ENCODE data around the gene SRGAP3. TPM values are rescaled to one million over a fixed set of nuclear protein-coding genes. Genes with fewer than 3 reads are reported as not detected.
A peak's percentile ranks its signal among the peaks of the same experiment; 100 is the strongest.

Gene SRGAP3
- total and polyA plus RNA-seq, 2 donors (not counting 1 experiment from before 2014, with no cell fraction given), result 0.92 to 12.4 TPM

DNA sequence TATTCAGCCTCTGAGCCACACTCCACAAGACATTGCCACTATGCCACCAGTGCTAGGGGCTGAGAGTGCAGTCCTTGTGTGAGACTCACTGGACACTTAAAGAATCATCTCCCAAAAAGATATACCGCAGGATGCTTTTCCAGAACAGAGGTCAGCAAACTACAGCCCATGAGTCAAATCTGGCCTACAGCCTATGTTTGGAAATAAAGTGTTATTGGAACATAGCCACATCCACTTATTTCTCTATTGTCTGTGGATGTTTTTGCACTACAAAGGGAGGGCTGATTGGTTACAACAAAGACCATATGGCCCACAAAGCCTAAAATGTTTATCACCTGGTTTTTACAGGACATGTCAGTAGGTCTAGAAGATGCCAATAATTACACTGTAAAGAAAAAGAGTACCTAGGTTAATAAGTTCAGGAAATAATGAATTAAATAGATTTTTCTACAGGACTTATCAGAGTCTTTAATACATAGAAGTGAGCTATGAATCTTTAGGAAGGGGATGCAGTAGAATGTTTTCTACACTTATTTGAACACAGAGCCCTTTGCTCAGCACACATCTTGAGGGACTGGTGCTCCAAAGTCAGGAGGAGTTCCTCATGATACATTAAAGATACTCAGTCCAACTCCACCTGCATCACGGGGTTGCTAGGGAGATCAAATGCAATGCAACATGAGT, 26.3 kb downstream of the SRGAP3 start:
- no peak overlapping the region for H3K4me3 ChIP-seq (replicated peaks in 1 of 4; ENCODE audit: control extremely low read depth in 1 of 4, insufficient read depth in 1 of 4, low read depth in 3 of 4, low read length in 4 of 4)
- H3K9me3 ChIP-seq (ENCODE audit: control insufficient read depth, insufficient read depth, low read depth, low read length), result no peaks in the 10 kb centered on the region
- no peak overlapping the region for H3K9ac ChIP-seq (ENCODE audit: insufficient read depth, low read length)
- H3K27ac ChIP-seq (ENCODE audit: insufficient read depth, low read length), result no peak overlapping the region
- H3K4me1 ChIP-seq (ENCODE audit: control insufficient read depth, extremely low read depth, insufficient read depth, low read length), result no peaks in the 10 kb centered on the region
- H4K20me1 ChIP-seq (ENCODE audit: control insufficient read depth, extremely low read depth, insufficient read depth, low read length), result no peaks in the 10 kb centered on the region
- DNase-seq (ENCODE audit: low read depth in 2 of 2), result peak; percentile 11 to 18
- TF ChIP-seq, protein P1, sequence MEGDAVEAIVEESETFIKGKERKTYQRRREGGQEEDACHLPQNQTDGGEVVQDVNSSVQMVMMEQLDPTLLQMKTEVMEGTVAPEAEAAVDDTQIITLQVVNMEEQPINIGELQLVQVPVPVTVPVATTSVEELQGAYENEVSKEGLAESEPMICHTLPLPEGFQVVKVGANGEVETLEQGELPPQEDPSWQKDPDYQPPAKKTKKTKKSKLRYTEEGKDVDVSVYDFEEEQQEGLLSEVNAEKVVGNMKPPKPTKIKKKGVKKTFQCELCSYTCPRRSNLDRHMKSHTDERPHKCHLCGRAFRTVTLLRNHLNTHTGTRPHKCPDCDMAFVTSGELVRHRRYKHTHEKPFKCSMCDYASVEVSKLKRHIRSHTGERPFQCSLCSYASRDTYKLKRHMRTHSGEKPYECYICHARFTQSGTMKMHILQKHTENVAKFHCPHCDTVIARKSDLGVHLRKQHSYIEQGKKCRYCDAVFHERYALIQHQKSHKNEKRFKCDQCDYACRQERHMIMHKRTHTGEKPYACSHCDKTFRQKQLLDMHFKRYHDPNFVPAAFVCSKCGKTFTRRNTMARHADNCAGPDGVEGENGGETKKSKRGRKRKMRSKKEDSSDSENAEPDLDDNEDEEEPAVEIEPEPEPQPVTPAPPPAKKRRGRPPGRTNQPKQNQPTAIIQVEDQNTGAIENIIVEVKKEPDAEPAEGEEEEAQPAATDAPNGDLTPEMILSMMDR (conservative IDR thresholded peaks at IDR 0.05 in 1 of 2, IDR thresholded peaks at IDR 0.05 in 1 of 2; ENCODE audit: low read depth in 1 of 2, low read length in 2 of 2), result no peak
- no peak for TF ChIP-seq EZH2 (IDR thresholded peaks at IDR 0.05; ENCODE audit: low read length, missing control alignments)
- H3K79me2 ChIP-seq (ENCODE audit: control insufficient read depth, insufficient read depth, low read length), result no peaks in the 10 kb centered on the region
- H3K4me2 ChIP-seq (ENCODE audit: extremely low read depth, insufficient read depth, low read length), result no peak overlapping the region
- no peak overlapping the region for H2AFZ ChIP-seq (ENCODE audit: low read length)
- no peaks in the 10 kb centered on the region for H3K36me3 ChIP-seq (ENCODE audit: control insufficient read depth, insufficient read depth, low read length)
- H3K27me3 ChIP-seq (ENCODE audit: control insufficient read depth, insufficient read depth, low read length), result no peaks in the 10 kb centered on the region

DNA sequence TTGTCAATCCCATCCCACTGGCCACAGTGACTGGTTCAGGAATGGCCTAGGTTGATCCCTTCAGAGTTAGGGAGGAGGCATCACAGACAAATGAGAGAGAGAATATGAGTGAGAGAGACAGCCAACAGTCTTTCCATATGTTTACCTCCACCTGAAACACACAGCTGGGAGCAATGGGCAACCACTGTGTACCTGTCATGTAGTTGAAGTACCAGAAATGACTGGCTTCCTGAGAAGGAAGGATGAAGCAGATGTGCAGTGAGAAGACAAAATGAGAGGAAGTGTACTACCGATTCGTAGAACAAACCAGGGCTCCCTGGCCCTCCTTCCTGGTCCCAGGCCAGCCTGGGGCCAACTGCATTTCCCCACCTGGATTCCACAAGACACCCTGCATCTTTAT, 27.4 kb downstream of the SRGAP3 start:
- no peak overlapping the region for H2AFZ ChIP-seq (ENCODE audit: low read length)
- no peaks in the 10 kb centered on the region for H3K79me2 ChIP-seq (ENCODE audit: control insufficient read depth, insufficient read depth, low read length)
- H3K9ac ChIP-seq (ENCODE audit: insufficient read depth, low read length), result no peak overlapping the region
- TF ChIP-seq, protein P1 (conservative IDR thresholded peaks at IDR 0.05 in 1 of 2, IDR thresholded peaks at IDR 0.05 in 1 of 2; ENCODE audit: low read depth in 1 of 2, low read length in 2 of 2), result no peak
- TF ChIP-seq EZH2 (IDR thresholded peaks at IDR 0.05; ENCODE audit: low read length, missing control alignments), result no peak
- no peak for DNase-seq (ENCODE audit: low read depth in 2 of 2)
- H3K4me2 ChIP-seq (ENCODE audit: extremely low read depth, insufficient read depth, low read length), result no peak overlapping the region
- no peaks in the 10 kb centered on the region for H4K20me1 ChIP-seq (ENCODE audit: control insufficient read depth, extremely low read depth, insufficient read depth, low read length)
- no peaks in the 10 kb centered on the region for H3K27me3 ChIP-seq (ENCODE audit: control insufficient read depth, insufficient read depth, low read length)
- H3K4me1 ChIP-seq (ENCODE audit: control insufficient read depth, extremely low read depth, insufficient read depth, low read length), result no peaks in the 10 kb centered on the region
- no peaks in the 10 kb centered on the region for H3K9me3 ChIP-seq (ENCODE audit: control insufficient read depth, insufficient read depth, low read depth, low read length)
- no peak overlapping the region for H3K27ac ChIP-seq (ENCODE audit: insufficient read depth, low read length)
- no peak overlapping the region for H3K4me3 ChIP-seq (replicated peaks in 1 of 4; ENCODE audit: control extremely low read depth in 1 of 4, insufficient read depth in 1 of 4, low read depth in 3 of 4, low read length in 4 of 4)
- H3K36me3 ChIP-seq (ENCODE audit: control insufficient read depth, insufficient read depth, low read length), result no peaks in the 10 kb centered on the region

DNA sequence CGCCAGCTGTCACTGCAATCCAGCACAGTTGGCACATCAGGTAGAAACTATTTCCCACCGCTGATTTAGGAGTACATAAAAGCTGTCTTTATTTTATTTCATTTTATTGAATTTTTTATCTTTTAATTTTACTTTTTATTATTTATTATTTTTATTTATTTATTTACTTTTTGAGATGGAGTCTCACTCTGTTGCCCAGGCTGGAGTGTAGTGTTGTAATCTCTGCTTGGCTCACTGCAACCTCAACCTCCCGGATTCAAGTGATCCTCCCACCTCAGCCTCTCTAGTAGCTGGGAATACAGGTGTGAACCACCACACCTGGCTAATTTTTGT, 31.0 kb downstream of the SRGAP3 start:
- H3K9ac ChIP-seq (ENCODE audit: insufficient read depth, low read length), result no peak overlapping the region
- no peaks in the 10 kb centered on the region for H3K4me1 ChIP-seq (ENCODE audit: control insufficient read depth, extremely low read depth, insufficient read depth, low read length)
- no peaks in the 10 kb centered on the region for H4K20me1 ChIP-seq (ENCODE audit: control insufficient read depth, extremely low read depth, insufficient read depth, low read length)
- H3K27me3 ChIP-seq (ENCODE audit: control insufficient read depth, insufficient read depth, low read length), result no peaks in the 10 kb centered on the region
- no peaks in the 10 kb centered on the region for H3K36me3 ChIP-seq (ENCODE audit: control insufficient read depth, insufficient read depth, low read length)
- no peak overlapping the region for H2AFZ ChIP-seq (ENCODE audit: low read length)
- no peak overlapping the region for H3K27ac ChIP-seq (ENCODE audit: insufficient read depth, low read length)
- no peak overlapping the region for H3K4me2 ChIP-seq (ENCODE audit: extremely low read depth, insufficient read depth, low read length)
- H3K9me3 ChIP-seq (ENCODE audit: control insufficient read depth, insufficient read depth, low read depth, low read length), result no peaks in the 10 kb centered on the region
- TF ChIP-seq, protein P1 (conservative IDR thresholded peaks at IDR 0.05 in 1 of 2, IDR thresholded peaks at IDR 0.05 in 1 of 2; ENCODE audit: low read depth in 1 of 2, low read length in 2 of 2), result no peak
- TF ChIP-seq EZH2 (IDR thresholded peaks at IDR 0.05; ENCODE audit: low read length, missing control alignments), result no peak
- DNase-seq (ENCODE audit: low read depth in 2 of 2), result no peak
- H3K79me2 ChIP-seq (ENCODE audit: control insufficient read depth, insufficient read depth, low read length), result no peaks in the 10 kb centered on the region
- no peak overlapping the region for H3K4me3 ChIP-seq (replicated peaks in 1 of 4; ENCODE audit: control extremely low read depth in 1 of 4, insufficient read depth in 1 of 4, low read depth in 3 of 4, low read length in 4 of 4)
